Measurements from ENCODE around the gene DPP3.

The DPP3 gene

DNA sequence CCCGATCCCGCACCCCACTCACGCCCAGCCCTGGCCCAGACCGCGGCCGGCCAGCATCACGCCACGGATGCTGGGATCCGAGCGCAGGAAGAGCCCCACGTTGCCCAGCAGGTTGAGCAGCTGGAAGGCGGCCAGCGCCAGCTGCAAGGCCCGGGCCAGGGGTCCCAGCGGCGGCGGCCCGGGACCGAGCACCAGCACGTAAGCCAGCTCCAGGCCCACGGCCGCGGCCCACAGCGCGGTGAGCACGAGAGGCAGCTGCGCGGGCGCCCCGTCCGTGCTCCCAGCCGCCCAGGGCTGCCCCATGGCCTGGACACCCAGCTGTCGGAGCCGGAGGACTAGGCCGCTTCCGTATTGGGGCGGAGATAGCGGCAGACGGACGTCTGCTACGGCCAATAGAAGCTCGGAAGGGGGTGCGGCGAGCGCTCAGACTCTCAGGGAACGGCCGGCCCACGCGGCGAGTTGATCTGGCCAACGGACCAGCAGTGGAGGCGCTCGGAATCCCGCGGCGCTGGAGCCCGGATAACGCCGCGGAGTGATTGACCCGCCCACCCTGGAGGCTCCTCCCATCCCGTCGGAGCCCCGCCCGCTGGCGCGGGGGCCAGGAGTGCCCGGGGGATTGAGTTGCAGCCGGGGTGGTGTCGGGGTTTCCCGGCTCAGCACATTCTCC lies 65.6 kb downstream of the DPP3 start, which contains the start of gene ZDHHC24:
ZDHHC24 (minus strand) TSS at position 348 of the 667 bp plus-strand sequence; CDS start at position 303, 45 bp downstream.
- Histone ChIP-seq H3K27me3 (replicated peaks; ENCODE audit: control insufficient read depth, insufficient read depth, low read length) (no peaks in the 10 kb centered on the region; the same call in 1 of the 2 replicates), H3K36me3 (ENCODE audit: control insufficient read depth, insufficient read depth, low read length) (peaks cover 8% of the 10 kb centered on the region), H3K4me3 (replicated peaks; ENCODE audit: low read depth, low read length) (peak within 1 kb of the TSS; percentile 88)
- DNase-seq (ENCODE audit: extremely low read depth, insufficient read length): peak; percentile 96
- TF ChIP-seq, protein P1, sequence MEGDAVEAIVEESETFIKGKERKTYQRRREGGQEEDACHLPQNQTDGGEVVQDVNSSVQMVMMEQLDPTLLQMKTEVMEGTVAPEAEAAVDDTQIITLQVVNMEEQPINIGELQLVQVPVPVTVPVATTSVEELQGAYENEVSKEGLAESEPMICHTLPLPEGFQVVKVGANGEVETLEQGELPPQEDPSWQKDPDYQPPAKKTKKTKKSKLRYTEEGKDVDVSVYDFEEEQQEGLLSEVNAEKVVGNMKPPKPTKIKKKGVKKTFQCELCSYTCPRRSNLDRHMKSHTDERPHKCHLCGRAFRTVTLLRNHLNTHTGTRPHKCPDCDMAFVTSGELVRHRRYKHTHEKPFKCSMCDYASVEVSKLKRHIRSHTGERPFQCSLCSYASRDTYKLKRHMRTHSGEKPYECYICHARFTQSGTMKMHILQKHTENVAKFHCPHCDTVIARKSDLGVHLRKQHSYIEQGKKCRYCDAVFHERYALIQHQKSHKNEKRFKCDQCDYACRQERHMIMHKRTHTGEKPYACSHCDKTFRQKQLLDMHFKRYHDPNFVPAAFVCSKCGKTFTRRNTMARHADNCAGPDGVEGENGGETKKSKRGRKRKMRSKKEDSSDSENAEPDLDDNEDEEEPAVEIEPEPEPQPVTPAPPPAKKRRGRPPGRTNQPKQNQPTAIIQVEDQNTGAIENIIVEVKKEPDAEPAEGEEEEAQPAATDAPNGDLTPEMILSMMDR (IDR thresholded peaks at IDR 0.05; ENCODE audit: insufficient read depth, low read length, poor library complexity, severe bottlenecking): no peak

DNA sequence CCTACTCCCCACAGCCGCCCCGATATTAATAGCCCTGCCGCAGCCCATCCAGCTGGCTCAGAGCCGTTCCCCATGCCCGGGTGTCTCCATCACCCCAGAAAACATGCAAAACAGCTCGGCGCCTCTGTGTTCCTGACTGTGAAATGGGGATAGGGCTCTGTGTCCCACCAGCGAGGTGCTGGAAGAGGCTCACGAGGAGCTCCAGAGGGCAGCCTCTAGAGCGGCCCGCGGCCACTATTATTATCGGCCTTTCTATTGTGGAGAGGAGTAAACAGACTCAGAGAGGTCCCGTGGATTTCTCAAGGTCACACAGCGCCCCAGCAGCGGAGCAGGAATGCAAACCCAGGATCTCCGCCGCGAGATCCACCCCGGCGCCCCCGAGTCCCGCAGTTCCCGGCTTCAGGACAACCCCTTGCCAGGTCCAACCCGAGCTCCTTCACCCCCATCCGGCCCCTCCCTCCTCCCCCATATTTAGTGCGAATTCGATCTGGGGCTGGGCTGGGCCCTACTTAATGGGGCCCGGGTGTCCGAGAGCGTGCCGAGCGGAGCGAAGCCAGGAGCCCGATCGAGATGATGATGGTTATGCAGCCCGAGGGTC lies 66.2 kb downstream of the DPP3 start, which contains the start of gene ACTN3:
ACTN3 (plus strand) TSS at position 536 of the 598 bp plus-strand sequence; CDS start at position 571, 35 bp downstream.
- Histone ChIP-seq H3K27me3 (replicated peaks; ENCODE audit: control insufficient read depth, insufficient read depth, low read length) (no peaks in the 10 kb centered on the region; the same call in 1 of the 2 replicates), H3K36me3 (ENCODE audit: control insufficient read depth, insufficient read depth, low read length) (peaks cover 6% of the 10 kb centered on the region), H3K4me3 (replicated peaks; ENCODE audit: low read depth, low read length) (peak within 1 kb of the TSS; percentile 88)
- DNase-seq (ENCODE audit: extremely low read depth, insufficient read length): peak; percentile 54
- TF ChIP-seq, protein P1 (IDR thresholded peaks at IDR 0.05; ENCODE audit: insufficient read depth, low read length, poor library complexity, severe bottlenecking): no peak

- no peaks in the 10 kb centered on the region; the same call in 1 of the 2 replicates for H3K27me3 ChIP-seq (replicated peaks; ENCODE audit: control insufficient read depth, insufficient read depth, low read length)
- peak overlapping the region; percentile 88 for H3K4me3 ChIP-seq (replicated peaks; ENCODE audit: low read depth, low read length)
- no peak for DNase-seq (ENCODE audit: extremely low read depth, insufficient read length)
- TF ChIP-seq, protein P1 (IDR thresholded peaks at IDR 0.05; ENCODE audit: insufficient read depth, low read length, poor library complexity, severe bottlenecking): no peak
- H3K36me3 ChIP-seq (ENCODE audit: control insufficient read depth, insufficient read depth, low read length): peaks cover 5% of the 10 kb centered on the region
Observed at GRCh38 chr11:66546966-66547661, 66.9 kb downstream of the DPP3 start.

DNA sequence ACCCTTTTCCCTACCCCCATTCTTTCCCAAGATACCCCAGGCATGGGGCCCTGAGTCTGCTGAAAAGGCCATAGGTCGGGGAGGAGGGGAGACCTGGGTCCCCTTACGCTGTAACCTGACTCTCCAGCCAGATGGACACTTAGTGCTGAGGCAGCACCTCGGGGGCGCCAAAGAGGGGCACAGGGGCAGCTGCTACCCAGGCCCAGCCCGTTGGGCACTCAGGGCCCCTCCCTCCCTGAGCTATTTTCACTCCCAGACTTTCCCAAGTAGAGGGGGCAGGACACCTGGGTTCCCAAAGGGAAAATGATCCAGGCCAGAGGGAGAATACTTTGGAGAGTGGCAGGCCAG lies 67.4 kb downstream of the DPP3 start:
- Histone ChIP-seq H3K36me3 (ENCODE audit: control insufficient read depth, insufficient read depth, low read length) (peaks cover under 1% of the 10 kb centered on the region), H3K4me3 (replicated peaks; ENCODE audit: low read depth, low read length) (no peak overlapping the region), H3K27me3 (replicated peaks; ENCODE audit: control insufficient read depth, insufficient read depth, low read length) (no peaks in the 10 kb centered on the region; the same call in 1 of the 2 replicates)
- no peak for DNase-seq (ENCODE audit: extremely low read depth, insufficient read length)
- TF ChIP-seq, protein P1 (IDR thresholded peaks at IDR 0.05; ENCODE audit: insufficient read depth, low read length, poor library complexity, severe bottlenecking): no peak

DNA sequence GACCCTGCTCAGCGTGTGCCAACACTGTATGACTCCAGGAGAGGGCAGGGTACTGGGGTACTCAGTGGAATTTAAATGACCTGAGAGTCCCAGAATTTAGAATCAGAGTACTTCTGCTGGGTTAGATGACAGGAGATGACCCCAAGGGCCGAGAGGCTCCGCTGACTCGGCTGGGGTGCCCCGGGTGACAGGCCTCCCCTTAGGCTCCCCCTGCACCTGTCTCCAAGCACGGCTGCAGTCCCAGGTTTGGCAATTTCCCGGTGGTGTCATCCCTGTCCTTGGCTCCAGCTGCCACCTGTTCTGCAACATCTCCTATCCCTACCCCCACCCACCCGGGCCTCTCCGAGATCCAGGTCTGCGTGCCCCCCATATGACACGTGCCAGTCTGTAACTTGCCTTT lies 67.8 kb downstream of the DPP3 start:
- Histone ChIP-seq H3K27me3 (replicated peaks; ENCODE audit: control insufficient read depth, insufficient read depth, low read length) (no peaks in the 10 kb centered on the region; the same call in 1 of the 2 replicates), H3K4me3 (replicated peaks; ENCODE audit: low read depth, low read length) (no peak overlapping the region), H3K36me3 (ENCODE audit: control insufficient read depth, insufficient read depth, low read length) (no peaks in the 10 kb centered on the region)
- TF ChIP-seq, protein P1 (IDR thresholded peaks at IDR 0.05; ENCODE audit: insufficient read depth, low read length, poor library complexity, severe bottlenecking): no peak
- DNase-seq (ENCODE audit: extremely low read depth, insufficient read length): no peak

All from GM06990 (cell line).